Right lobe of liver (tissue), 4 donors: ENCODE measurements around the gene MCCC1.

Source experiments
- CTCF ChIP-seq, 4 donors: fragments of 200-600 bp in 3 of 4; fragments of 450-650 bp in 1 of 4; IDR thresholded peaks; one replicate each; pipeline versions ENCODE4 v1.5.1 to v1.8.0; 2016 to 2022; ENCODE audit warnings: antibody characterized with exemption in 4 of 4, mild to moderate bottlenecking in 2 of 4
- POLR2A ChIP-seq: fragments of 450-650 bp; IDR thresholded peaks from one replicate; pipeline ENCODE4 v1.6.1; 2017; ENCODE audit warnings: antibody characterized with exemption, mild to moderate bottlenecking
- donor health status: DM: no; HTN: no; CAD: no.
- donor health status: DM: no; HTN: no; CAD: no.
- donor health status: DM: no; HTN: yes; CAD: no.

- TF ChIP-seq CTCF (IDR thresholded peaks at IDR 0.05) (no peak), POLR2A (no peak)
These were observed 80.7 kb downstream of the MCCC1 start for GRCh38 chr3:183018421-183019192.
